DOHH2 (cell line): Measurements from ENCODE around the gene ME3.

ENCODE experiments used
- H3F3A ChIP-seq: fragments of 200-600 bp; sonication (generic), shearing (Covaris generic); 2 replicates; pipeline ENCODE4 v1.6.0; 2016; ENCODE audit warnings: antibody characterized with exemption, mild to moderate bottlenecking; ENCODE audit not compliant: control insufficient read depth, insufficient read depth
- H3K27ac ChIP-seq: fragments of 200-600 bp; sonication (generic); 2 replicates; pipeline ENCODE4 v1.5.1; 2014; ENCODE audit warnings: low read depth, mild to moderate bottlenecking, low read length, moderate library complexity
- H3K27me3 ChIP-seq: fragments of 200-600 bp; sonication (generic); 2 replicates; pipeline ENCODE4 v1.6.1; 2014; ENCODE audit warnings: mild to moderate bottlenecking, low read length, mixed read lengths; ENCODE audit not compliant: control insufficient read depth
- H3K36me3 ChIP-seq: fragments of 200-600 bp; sonication (generic); 2 replicates; pipeline ENCODE4 v1.6.1; 2014; ENCODE audit warnings: mild to moderate bottlenecking, low read length, moderate library complexity, mixed read lengths; ENCODE audit not compliant: control insufficient read depth
- H3K4me1 ChIP-seq: fragments of 200-600 bp; sonication (generic); 2 replicates; pipeline ENCODE4 v1.6.1; 2014; ENCODE audit warnings: mild to moderate bottlenecking, low read length, mixed read lengths; ENCODE audit not compliant: control insufficient read depth
- H3K4me2 ChIP-seq: fragments of 200-600 bp; sonication (generic); 2 replicates; pipeline ENCODE4 v1.6.0; 2014; ENCODE audit warnings: mild to moderate bottlenecking, low read length, moderate library complexity
- H3K4me3 ChIP-seq: fragments of 200-600 bp; sonication (generic); 2 replicates; pipeline ENCODE4 v1.5.1; 2014; ENCODE audit warnings: mild to moderate bottlenecking, low read length, mixed read lengths
- H3K79me2 ChIP-seq: fragments of 200-600 bp; sonication (generic); 2 replicates; pipeline ENCODE4 v1.6.1; 2014; ENCODE audit warnings: mild to moderate bottlenecking, low read length, mixed read lengths; ENCODE audit not compliant: control insufficient read depth
- H3K9me2 ChIP-seq: fragments of 200-600 bp; sonication (generic); replicated peaks from 2 replicates; pipeline ENCODE4 v1.6.1; 2014; ENCODE audit warnings: mild to moderate bottlenecking, low read length, mixed read lengths; ENCODE audit not compliant: control insufficient read depth
- H3K9me3 ChIP-seq: fragments of 200-600 bp; sonication (generic); 2 replicates; pipeline ENCODE4 v1.6.1; 2014; ENCODE audit warnings: antibody characterized with exemption, low read length, mixed read lengths; ENCODE audit not compliant: control insufficient read depth, insufficient read depth
- H4K20me1 ChIP-seq: fragments of 200-600 bp; sonication (generic); 2 replicates; pipeline ENCODE4 v1.6.0; 2014; ENCODE audit warnings: low read depth, mild to moderate bottlenecking, antibody characterized with exemption, low read length, moderate library complexity; ENCODE audit not compliant: control insufficient read depth, insufficient read depth
- EZH2phosphoT487 ChIP-seq: fragments of 200-600 bp; sonication (generic); IDR thresholded peaks from 2 replicates; pipeline ENCODE4 v1.6.1; 2017; ENCODE audit warnings: borderline replicate concordance, mild to moderate bottlenecking, antibody characterized with exemption, low read length, moderate library complexity, mixed read lengths
- TF ChIP-seq, protein P1 (sequence below): fragments of 200-600 bp; sonication (generic); IDR thresholded peaks from one replicate; pipeline ENCODE4 v1.5.1; 2014; ENCODE audit warnings: antibody characterized with exemption, mild to moderate bottlenecking, low read depth, low read length; ENCODE audit not compliant: poor library complexity, severe bottlenecking

The ME3 gene

GRCh38 chr11:86507249-86507845, 165.1 kb downstream of the ME3 start:
- Histone ChIP-seq H3K4me2 (no peak overlapping the region), H3K36me3 (no peaks in the 10 kb centered on the region), H3K27ac (no peak overlapping the region), H3K4me1 (no peaks in the 10 kb centered on the region), H3K27me3 (no peaks in the 10 kb centered on the region), H3K4me3 (no peak overlapping the region), H3K79me2 (no peaks in the 10 kb centered on the region), H3F3A (no peaks in the 10 kb centered on the region), H4K20me1 (no peaks in the 10 kb centered on the region), H3K9me2 (no peaks in the 10 kb centered on the region), H3K9me3 (no peaks in the 10 kb centered on the region)
- TF ChIP-seq, protein P1, sequence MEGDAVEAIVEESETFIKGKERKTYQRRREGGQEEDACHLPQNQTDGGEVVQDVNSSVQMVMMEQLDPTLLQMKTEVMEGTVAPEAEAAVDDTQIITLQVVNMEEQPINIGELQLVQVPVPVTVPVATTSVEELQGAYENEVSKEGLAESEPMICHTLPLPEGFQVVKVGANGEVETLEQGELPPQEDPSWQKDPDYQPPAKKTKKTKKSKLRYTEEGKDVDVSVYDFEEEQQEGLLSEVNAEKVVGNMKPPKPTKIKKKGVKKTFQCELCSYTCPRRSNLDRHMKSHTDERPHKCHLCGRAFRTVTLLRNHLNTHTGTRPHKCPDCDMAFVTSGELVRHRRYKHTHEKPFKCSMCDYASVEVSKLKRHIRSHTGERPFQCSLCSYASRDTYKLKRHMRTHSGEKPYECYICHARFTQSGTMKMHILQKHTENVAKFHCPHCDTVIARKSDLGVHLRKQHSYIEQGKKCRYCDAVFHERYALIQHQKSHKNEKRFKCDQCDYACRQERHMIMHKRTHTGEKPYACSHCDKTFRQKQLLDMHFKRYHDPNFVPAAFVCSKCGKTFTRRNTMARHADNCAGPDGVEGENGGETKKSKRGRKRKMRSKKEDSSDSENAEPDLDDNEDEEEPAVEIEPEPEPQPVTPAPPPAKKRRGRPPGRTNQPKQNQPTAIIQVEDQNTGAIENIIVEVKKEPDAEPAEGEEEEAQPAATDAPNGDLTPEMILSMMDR, result no peak
- TF ChIP-seq EZH2phosphoT487, result no peak

- no peak overlapping the region for H3K27ac ChIP-seq
- no peaks in the 10 kb centered on the region for H4K20me1 ChIP-seq
- H3K9me3 ChIP-seq, result no peaks in the 10 kb centered on the region
- no peaks in the 10 kb centered on the region for H3K9me2 ChIP-seq
- H3K27me3 ChIP-seq, result no peaks in the 10 kb centered on the region
- H3K4me1 ChIP-seq, result no peaks in the 10 kb centered on the region
- H3K4me2 ChIP-seq, result no peak overlapping the region
- H3K36me3 ChIP-seq, result no peaks in the 10 kb centered on the region
- no peak overlapping the region for H3K4me3 ChIP-seq
- H3F3A ChIP-seq, result no peaks in the 10 kb centered on the region
- no peak for TF ChIP-seq EZH2phosphoT487
- TF ChIP-seq, protein P1, result no peak
- no peaks in the 10 kb centered on the region for H3K79me2 ChIP-seq
Observed at GRCh38 chr11:86506235-86506634, 166.2 kb downstream of the ME3 start.

- H3K79me2 ChIP-seq, result no peaks in the 10 kb centered on the region
- H3K4me3 ChIP-seq, result no peak overlapping the region
- H3K36me3 ChIP-seq, result no peaks in the 10 kb centered on the region
- no peaks in the 10 kb centered on the region; the same call in 1 of the 2 replicates for H3K27me3 ChIP-seq
- H3K9me2 ChIP-seq, result no peaks in the 10 kb centered on the region
- no peak overlapping the region for H3K27ac ChIP-seq
- no peak overlapping the region for H3K4me2 ChIP-seq
- no peaks in the 10 kb centered on the region for H3F3A ChIP-seq
- no peaks in the 10 kb centered on the region for H4K20me1 ChIP-seq
- H3K9me3 ChIP-seq, result no peaks in the 10 kb centered on the region
- H3K4me1 ChIP-seq, result no peaks in the 10 kb centered on the region
- TF ChIP-seq EZH2phosphoT487, result no peak
- TF ChIP-seq, protein P1, result no peak
Observed at GRCh38 chr11:86503131-86503530, 169.3 kb downstream of the ME3 start.
